ENCODE data around the gene TBXAS1.

DNA sequence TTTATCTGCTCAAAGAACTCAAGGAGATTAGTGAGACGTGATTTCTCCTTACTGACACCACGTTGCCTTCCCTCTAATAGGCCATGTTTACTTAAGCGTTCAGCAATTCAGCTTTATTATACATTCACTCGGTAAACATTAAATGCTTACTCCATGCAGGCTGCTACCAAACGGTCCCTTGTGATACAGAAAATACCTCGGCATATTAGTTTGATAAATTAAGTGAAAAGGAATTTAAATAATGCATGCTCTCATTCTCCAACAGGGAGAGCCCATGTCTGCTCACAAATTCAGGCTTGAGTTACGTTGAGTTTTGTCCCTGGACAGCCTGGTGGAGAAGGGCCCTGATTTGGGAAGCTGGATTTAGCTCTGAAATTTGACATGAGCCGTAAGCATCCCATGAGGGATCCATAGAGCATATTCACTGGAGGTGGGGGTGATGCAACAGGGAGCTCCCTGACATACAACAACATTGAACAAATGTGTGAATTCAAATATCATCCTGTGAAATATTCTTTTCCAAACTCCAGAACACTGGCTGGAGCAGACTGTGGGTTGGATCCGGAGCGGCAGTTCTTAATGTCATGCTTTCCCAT is 86.3 kb downstream of the TBXAS1 start:
- TF ChIP-seq, protein P1, sequence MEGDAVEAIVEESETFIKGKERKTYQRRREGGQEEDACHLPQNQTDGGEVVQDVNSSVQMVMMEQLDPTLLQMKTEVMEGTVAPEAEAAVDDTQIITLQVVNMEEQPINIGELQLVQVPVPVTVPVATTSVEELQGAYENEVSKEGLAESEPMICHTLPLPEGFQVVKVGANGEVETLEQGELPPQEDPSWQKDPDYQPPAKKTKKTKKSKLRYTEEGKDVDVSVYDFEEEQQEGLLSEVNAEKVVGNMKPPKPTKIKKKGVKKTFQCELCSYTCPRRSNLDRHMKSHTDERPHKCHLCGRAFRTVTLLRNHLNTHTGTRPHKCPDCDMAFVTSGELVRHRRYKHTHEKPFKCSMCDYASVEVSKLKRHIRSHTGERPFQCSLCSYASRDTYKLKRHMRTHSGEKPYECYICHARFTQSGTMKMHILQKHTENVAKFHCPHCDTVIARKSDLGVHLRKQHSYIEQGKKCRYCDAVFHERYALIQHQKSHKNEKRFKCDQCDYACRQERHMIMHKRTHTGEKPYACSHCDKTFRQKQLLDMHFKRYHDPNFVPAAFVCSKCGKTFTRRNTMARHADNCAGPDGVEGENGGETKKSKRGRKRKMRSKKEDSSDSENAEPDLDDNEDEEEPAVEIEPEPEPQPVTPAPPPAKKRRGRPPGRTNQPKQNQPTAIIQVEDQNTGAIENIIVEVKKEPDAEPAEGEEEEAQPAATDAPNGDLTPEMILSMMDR (IDR thresholded peaks at IDR 0.05; ENCODE audit: extremely low read depth in 1 of 2, insufficient read depth in 1 of 2, low read depth in 1 of 2, low read length in 2 of 2), result no peak
- TF ChIP-seq EZH2 (IDR thresholded peaks at IDR 0.05; ENCODE audit: borderline replicate concordance, low read depth, low read length, severe bottlenecking), result no peak
- no peak for TF ChIP-seq JUN (IDR thresholded peaks at IDR 0.05; ENCODE audit: borderline replicate concordance, insufficient read depth, insufficient read length, low read depth)
- no peak for TF ChIP-seq POLR2A (IDR thresholded peaks at IDR 0.05; ENCODE audit: low read depth, low read length)
- TF ChIP-seq, protein P2, sequence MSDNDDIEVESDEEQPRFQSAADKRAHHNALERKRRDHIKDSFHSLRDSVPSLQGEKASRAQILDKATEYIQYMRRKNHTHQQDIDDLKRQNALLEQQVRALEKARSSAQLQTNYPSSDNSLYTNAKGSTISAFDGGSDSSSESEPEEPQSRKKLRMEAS (IDR thresholded peaks at IDR 0.05; ENCODE audit: insufficient read depth, insufficient read length), result no peak
- TF ChIP-seq MYC (IDR thresholded peaks at IDR 0.05; ENCODE audit: low read depth, low read length), result no peak
- no peak for TF ChIP-seq POLR2AphosphoS5 (IDR thresholded peaks at IDR 0.05; ENCODE audit: insufficient read depth, low read depth, low read length)
- no peak for TF ChIP-seq FOS (IDR thresholded peaks at IDR 0.05; ENCODE audit: borderline replicate concordance, insufficient read depth, low read length)
- TF ChIP-seq GATA2 (IDR thresholded peaks at IDR 0.05; ENCODE audit: insufficient read depth, insufficient read length, low read depth, low read length), result no peak
